NB4 (cell line): ENCODE results near the gene MYO6.

ENCODE experiments used
- CTCF ChIP-seq: IDR thresholded peaks from one replicate; pipeline ENCODE4 v1.5.1; 2012; ENCODE audit warnings: low read depth, low read length
- MAX ChIP-seq: IDR thresholded peaks from 2 replicates; pipeline ENCODE4 v1.6.1; 2011; ENCODE audit warnings: low read depth, low read length
- MYC ChIP-seq: IDR thresholded peaks from 2 replicates; pipeline ENCODE4 v1.6.1; 2011; ENCODE audit warnings: low read depth, low read length
- POLR2A ChIP-seq: IDR thresholded peaks from 2 replicates; pipeline ENCODE4 v1.6.1; 2011; ENCODE audit warnings: mild to moderate bottlenecking; ENCODE audit not compliant: insufficient read length; ENCODE audit errors: extremely low read depth

- TF ChIP-seq CTCF (no peak), POLR2A (no peak), MAX (no peak), MYC (no peak)
These were observed 121.3 kb downstream of the MYO6 start for GRCh38 chr6:75870389-75870788.
